Measurements from ENCODE around the gene TENM3.
"Not testable (repeated sequence)": the region's sequence is repeated elsewhere in the genome, so short reads cannot be mapped to it uniquely, and the experiment has no call there.

Gene TENM3

DNA sequence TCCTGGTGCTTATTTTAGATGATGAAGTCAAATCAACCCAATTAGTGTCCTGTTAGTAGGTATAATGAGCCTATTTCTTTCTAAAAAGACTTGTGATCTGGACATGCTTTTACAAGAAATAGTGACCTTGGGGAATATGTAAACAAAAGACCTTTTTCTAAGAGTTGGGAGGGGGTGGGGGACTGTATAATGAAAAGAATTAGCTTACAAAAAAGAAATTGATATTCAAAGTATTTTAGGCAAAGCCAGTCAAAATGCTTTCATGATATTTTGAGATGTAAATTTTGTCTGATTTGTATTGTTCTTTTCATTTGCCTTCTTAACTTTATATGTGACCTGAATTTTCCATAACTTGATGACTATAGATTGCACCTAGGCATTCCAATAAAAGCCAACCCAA is 559.4 kb downstream of the TENM3 start:
- no peak for DNase-seq

DNA sequence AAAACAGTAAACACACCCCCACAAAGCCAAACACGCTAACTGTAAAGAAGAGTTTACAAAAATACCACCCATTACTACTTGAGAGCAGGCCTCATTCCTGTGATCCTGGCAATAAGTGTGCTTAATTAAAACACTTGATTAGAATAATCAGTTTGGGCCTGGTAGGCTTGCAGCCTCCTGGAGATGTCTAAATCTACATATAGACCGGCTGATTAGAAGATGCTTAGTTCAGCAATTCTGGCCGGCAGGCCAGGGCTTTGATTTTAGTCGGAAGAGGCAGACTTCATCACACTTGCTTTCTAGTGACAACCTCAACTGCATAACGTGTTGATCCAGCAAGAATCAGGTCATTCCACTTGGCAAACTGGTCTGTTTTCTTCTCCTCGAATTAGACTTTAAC is 560.0 kb downstream of the TENM3 start:
- DNase-seq = no peak

DNA sequence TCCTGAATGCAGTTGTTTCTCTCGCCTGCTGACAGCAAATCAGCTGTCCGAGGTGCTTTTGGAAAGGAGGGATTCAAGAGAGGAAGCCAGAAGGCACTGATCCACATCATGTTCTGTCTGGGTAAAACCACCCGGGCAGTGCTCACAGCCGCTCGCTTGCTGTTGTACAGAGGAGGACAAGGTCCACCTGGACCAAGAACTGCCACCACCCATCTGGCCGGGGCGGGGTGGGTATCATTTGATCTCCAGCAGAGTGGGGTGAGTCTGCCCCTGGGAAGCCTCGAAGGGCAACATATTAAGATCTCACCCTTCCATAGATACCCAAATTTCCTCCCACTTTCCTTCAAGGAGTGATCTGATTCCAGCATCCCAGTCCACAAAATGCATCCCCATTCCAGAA is 560.9 kb downstream of the TENM3 start:
- DNase-seq = no peak

DNA sequence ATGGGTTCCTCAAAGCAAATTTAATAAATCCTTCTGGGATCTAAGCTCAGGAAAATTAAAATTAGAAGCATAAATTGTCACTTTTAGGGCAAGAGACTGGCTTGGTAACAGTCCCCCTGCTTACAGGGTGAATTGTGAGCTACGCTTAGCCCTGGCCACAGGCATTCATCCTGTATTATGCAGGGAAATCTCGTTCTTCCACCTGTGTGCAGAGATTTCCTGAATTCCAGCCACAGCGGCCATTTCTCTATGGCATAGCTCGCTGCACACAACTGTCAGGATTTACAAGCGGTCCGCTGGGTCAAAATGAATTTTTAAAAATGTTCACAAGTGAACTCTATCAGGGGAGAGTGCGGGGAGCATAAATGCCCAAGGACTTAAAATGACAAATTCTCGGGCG is 562.1 kb downstream of the TENM3 start:
- no peak for DNase-seq

DNA sequence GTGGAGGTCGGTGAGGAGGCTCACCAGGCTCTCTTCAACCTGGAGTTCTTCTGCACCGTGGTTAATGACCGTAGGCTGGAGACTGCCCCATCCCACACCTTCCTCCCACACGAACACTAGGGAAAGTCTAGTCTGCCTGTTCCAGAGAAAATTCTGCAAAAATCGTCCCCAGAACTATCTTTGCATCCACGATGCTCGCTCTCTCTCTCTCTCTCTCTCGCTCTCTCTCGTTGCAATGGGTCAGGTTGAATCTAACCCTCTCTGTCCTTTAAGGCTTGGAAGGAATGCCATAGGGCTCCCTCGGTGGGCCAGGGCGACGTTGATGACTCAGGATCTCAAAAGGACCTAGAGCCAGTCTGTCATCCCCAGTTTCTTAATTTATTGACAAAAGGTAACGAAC is 562.5 kb downstream of the TENM3 start:
- no peak for DNase-seq

DNA sequence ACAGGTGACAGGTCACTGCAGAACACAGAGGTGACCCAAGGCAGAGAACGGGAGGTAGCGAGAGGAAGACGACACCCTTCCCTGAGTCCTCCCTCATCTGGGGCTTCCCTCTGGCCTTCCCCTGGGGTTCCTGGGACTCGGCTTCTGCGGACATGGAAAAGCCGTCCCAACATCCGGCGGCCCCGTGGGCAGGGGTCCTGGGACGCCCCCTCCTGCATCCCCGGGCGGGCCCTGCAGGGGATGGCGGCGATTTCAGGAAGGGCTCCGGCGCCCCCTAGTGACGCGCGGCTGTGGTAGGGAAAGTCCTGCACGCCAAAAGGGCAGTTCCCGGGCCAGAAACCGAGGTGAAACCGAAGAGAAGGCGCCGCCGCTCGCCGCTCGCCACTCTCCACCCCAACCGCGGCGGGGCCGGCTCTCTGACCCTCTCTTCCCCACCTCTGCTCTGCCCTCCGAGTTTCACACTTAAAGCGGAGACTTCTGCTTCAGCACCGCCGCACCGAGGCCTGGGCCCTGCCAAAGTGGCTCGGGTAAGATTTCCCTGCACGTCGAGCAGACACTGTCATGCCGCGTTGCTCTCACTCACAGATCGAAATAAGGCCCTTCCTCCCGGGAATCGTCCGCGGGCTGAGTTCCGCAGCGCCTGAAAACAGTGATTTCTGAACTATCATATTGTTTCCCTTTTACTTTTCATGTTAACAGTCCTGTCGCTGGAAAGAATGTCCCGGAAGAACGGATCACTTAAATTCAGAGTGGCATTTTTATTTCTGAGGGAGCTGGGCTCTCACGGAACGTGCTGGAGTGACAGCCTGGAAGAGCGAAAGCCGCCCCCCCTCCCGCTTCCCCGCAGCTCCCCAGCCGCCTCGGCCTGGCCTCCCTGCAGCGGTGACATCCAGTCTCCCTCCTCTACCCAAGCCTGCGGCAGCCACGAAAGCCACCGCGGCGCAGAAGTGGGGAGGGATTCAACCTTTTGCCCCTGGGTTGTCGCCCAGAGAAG is 563.4 kb downstream of the TENM3 start:
- DNase-seq = peak; percentile 94

DNA sequence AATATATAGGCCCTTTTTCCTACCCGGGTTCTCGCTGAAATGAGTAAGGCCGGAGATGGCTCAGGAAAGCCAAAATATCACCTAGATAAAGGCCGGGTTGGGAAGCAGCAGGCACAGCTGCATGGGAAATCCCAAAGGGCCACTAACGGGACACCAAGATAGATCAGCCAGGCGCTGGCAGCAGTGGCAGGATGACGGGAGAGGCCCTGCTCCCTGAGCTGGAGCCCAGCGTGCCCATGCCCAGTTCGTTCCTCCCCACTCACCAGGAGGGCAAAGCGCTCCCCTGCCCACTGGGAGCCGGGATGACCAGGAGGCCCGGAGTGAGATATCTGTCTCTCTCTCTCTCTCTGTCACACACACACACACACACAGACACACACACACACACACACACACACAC is 564.1 kb downstream of the TENM3 start:
- no peak for DNase-seq

DNA sequence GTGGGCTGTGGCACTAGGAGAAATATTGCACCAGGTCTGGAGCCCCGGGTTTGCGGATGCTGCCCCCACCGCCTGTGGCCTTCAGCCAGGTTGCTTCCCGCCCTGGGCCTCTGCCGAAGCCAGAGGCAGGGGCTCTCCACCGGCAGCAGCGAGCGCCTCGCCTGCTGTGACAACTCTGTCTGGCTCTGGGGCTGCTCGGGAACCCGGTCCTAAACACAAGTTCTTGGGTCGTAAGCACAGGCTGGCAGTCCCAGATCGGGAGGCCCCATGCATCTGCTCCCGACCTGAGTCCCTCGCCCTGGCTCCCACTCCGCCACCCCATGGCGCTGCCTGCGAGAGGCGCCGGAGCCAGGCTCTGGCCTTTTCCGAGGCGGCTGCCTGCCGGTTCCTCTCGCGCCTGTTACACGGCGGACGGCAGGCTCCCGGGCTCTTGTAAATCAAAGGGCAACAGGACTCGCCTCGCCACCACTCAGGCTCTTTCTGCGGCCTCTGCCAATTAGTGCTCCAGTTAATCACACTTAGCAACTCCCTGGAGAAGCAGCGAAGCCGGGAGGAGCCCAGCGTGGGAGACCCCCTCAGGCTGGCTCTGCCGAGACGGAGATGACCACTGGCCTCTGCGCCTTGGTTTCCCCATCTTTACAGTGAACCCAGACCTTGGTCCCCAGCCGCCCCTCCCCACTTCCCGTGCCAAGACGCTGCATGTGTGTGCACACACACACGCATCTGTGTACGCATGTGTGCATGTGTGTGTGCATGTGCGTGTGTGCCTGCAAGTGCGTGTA is 564.8 kb downstream of the TENM3 start:
- DNase-seq = no peak

DNA sequence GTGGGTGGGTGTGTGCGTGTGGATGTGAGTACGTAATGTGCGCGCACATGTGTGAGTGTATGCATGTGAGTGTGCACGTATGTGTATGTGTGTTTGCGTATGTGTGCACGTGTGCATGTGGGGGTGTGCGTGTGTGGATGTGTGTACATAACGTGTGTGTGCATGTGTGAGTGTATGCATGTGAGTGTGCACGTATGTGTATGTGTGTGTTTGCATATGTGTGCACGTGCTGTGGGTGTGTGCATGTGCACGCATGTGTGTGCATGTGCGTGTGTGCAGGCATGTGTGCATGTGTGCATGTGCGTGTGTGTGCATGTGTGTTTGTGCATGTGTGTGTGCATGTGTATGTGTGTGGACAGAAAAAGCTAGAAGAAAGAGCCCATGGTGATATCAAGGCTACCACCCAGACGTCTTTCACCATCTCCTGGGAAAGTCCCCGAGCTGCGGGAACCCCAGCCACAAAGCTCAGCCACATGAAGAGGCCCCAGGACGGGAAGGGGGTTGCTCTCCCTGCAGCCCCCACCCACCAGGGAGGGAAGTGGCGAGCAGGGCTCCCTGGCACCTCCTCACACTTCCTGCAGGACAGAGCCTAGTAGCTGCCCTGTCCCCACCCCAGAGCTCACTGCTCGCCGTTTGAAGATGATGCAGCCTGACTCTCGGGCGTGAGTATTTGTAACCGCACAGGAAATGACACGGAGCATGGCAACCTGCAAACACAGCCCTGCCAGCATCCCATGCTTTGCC is 565.6 kb downstream of the TENM3 start:
- DNase-seq = no peak

DNA sequence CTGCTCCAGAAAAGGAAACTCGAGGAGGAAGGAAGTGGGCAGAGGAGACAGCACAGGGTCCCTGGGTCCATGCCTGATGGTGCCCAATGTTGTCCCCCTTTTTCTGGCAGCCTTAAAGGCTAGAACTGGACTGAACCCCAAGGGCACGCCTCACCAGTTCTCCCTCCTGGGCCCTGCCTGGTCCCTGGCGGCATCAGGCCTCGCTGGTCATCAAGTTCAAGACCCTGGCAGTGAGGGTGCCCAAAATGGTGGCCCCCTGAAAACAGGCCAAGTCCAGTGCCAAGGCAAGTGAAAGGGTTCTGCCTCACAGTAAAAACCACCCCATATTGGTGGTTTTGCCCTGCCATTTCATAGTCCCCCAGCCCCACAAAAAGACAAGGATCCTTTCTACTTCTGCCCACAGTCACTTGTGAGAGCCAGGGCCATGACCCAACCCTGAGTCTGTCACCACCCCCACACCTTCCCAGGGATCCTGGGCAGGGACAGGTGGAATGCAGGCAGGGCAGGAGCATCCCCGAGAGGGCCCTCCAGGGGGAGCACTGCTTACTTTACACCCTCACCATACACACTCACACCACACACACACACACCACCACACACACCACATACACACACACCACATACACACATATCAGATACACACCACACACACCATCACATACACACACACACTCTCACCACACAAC is 566.4 kb downstream of the TENM3 start:
- no peak for DNase-seq

DNA sequence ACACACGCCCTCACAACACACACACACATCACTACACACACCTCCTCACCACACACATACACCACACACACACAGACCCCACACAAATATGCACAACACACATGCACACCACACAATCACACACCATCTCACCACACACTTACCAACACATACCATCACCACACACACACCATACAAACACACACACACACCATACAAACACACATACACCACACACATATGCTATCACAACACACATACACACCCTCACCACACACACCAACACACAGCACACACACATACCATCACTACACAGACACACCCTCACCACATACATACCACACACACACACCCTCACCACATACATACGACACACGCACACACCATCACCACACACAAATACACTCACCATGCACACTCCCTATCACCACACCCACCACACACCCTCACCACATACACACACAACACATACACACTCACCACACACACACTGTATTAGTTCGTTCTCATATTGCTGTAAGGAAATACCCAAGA is 567.0 kb downstream of the TENM3 start:
- no peak for DNase-seq

DNA sequence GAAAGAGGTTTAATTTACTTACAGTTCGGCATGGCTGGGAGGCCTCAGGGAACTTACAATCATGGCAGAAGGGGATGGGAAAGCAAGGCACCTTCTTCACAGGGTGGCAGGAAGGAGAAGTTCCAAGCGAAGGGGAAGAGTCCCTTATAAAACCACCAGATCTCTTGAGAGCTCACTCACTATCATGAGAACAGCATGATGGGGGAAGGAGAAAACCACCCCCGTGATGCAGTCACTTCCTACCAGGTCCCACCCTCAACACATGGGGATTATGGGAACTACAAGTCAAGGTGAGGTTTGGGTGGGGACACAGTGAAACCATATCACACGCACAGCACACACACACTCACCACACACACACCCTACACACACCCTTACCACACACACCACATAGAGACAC is 569.7 kb downstream of the TENM3 start:
- DNase-seq = no peak

DNA sequence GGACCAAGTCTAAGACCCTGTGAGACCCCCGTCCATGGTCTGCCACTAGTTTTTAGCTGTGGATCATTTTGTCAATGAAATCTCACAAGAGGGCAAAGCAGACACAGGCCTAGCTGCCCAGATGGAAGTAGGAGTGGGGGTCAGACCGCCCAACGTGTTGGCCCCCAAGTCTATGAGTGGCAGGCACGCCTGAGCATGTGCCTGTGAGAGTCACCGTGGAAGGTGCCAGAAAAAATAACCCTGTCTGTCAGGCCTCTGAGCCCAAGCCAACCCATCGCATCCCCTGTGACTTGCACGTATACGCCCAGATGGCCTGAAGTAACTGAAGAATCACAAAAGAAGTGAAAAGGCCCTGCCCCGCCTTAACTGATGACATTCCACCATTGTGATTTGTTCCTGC is 570.9 kb downstream of the TENM3 start:
- not testable (repeated sequence) for DNase-seq

DNA sequence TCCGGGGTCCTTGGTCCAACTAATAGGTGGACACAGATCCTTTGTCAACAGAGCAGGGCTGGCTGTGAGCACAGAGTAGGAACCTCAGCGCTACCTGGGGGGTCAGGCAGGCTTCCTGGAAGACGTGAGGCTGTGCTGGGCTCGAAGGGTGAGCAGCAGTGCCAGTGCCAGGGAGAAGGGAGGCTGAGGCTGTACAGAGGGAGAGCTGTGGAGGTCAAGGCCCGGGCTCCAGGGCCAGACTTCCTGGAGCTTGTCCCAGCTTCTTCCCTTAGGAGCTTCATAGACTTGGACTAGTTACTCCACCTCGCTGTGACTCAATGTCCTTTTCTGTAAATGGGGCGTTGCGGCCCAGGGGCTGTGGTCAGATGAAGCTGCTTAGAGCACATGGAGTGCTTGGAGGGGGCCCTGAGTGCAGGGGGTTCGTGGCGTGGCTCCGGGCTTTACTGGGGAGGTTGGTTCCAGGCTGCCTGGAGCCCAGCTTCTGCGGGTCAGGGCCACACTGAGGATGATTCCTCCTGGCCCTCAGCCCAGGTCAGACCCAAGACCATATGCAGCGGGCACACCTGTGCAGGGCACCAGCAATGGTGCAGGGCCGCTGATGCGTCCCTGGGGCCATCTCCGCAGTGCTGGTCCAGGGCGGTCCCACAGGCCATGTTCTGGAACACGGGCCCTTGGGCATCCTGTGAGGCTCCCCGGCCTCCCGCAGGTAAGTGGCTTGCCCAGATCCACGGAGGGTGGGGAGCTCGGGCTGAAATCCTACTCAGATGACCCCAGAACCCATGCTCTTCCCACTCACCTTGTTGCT is 575.9 kb downstream of the TENM3 start:
- peak; percentile 27 for DNase-seq

DNA sequence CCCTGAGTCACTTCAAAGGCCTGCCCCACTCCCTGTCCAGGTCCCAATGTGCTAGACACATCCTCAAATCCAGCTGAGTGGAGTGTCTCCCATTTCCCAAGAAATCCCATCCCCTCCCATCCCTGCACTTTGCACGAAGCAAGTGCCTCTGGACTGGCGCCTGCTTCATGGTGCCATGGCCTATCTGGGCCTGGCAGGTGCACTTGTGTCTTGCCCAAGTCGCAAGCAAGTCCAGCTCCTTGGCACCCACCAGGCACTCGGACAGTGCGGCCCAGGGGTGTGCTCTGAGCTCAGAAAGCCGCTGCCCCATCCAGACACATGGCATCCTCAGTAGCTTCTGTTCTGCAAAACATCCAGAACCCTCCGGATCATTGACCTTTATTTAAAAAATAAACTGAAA is 576.5 kb downstream of the TENM3 start:
- peak; percentile 33 for DNase-seq

DNA sequence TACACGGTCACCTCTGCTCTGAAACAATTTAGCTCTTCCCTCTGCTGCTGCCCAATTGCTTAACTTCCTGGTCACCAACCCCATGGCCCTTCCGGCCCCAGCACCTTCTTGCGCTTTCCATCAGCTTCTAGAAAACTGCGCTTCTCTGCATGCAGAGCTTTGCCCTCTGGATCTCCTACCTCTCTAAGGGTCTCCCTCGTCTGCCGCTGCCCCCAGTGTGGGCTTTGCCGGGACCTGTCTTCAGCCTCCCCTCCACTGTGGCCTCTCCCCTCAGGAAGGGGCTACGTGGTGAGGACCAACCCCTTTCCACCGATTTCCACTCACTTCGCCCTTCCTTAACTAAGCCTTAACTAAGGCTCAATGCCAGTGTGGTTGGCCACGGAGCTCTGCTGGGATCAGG is 579.4 kb downstream of the TENM3 start:
- no peak for DNase-seq

DNA sequence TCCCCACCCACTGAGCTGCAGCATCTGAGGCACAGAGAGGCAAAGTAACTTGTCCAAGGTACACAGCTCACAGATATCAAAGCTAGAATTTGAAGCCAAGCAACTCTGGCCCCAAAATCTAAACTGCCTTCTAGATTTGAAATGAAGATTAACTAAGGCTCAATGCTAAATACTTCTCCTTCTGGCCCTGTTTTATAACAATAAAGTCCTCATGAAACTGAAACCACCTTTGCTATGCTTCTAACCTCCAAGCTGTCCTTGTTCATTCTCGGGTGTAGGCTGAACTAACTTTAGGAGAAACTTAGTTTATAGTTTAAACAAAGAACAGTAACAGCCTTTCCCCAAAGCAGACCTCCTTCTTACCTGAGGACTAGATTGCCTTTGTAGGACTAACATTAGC is 580.4 kb downstream of the TENM3 start:
- no peak for DNase-seq

DNA sequence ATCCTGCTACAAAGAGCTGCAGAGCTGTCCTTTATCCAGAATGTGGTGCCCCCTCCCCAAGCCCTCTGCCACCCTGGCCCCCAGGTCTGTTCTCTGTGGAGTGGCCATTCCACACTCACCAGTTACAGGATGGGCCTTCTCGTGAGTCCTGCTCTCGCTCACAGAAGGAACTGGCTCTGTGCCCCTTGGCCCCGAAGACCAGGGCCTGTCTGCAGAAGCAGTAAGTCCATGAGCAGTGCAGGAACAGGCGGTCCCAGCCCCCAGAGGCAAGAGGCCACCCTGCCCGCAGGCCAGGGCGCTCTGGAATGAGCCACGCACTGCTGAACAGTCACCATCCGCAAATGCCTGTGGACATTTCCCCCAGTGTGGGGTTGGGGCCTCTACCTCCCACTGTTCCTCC is 581.8 kb downstream of the TENM3 start:
- no peak for DNase-seq

DNA sequence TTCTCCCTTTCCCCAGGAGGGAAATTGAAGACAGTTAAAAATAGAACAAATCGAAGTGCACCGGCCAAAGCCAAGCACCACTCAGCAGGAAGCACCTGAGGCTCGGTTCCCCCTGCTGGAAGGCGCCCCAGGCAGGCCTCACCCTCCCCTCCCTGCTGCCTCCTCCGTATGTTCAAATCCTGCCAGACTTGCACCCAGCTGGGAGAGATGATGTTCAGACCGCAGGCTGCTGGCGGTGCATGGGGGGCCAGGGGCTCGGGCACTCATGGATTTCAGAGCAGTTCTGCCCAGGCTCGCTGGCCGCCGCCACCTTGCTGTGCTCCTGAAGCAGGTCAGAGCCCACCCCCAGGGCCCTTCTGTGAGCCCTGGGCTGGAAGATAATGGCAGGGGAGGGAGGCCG is 582.6 kb downstream of the TENM3 start:
- DNase-seq = no peak

DNA sequence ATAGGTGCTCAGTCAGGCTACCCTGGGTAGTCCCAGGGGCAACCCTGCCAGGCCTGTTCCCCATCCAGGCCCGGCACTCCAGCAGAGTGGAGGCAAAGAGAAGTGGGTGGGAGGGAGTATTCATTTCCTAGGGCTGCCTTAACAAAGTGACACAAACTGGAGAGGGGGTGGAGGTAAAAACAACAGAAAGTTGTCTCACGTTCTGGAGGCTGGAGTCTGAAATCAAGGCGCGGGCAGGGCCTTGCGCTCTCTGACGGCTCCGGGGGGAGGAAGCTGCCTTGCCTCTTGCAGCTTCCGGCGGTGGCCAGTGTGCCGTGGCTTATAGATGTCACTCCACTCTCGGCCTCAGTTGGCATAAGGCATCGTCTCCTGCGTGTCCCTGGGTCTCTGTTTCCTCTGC is 583.2 kb downstream of the TENM3 start:
- no peak for DNase-seq

DNA sequence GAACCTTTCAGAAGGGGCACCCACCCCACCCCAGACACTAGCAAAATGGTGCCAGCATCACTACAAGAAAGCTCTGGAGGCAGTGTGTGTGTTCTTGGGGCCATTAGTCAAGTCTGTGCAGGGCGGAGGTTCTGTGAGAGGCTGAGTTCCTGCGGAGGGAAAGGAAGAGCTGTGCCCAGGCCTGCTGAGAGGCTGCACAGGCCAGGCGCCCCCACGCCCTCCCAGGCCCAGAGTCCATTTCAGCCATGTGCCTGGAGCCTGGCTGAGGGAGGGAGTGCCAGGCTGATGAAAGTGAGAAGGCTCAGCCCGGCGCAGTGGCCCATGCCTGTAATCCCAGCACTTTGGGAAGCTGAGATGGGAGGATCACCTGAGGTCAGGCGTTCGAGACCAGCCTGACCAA is 584.0 kb downstream of the TENM3 start:
- DNase-seq = no peak

DNA sequence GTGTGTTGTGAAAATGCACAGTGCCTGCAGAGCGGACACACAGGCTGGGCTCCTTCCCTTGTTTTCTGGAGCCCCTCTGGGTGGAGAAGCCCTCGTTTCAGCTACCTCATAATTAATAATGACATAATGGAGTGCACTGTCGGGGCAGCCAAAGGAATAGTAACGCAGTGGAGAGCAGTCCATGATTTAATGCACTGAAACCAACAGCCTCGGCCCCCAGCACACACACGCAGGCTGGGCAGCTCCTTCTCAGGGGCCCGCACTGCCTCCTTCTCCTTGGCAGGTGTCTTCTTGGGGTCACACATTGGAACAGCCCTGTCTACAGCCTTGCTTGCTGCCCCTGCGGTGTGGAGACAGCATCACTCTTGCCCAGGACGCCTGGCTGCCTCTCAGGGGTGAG is 584.8 kb downstream of the TENM3 start:
- no peak for DNase-seq
